ENCODE data around the gene DGKH.

DGKH gene

GRCh38 chr13:42048342-42048683 lies at the start of gene DGKH:
DGKH (plus strand) TSS chr13:42048648; CDS start chr13:42048774, 126 bp downstream.
- DNase-seq (ENCODE audit: low read depth), result no peak
- TF ChIP-seq CTCF (IDR thresholded peaks at IDR 0.05; ENCODE audit: control insufficient read depth, extremely low read depth, insufficient read depth), result no peak
- peak within 1 kb of the TSS; percentile 75 for H3K4me3 ChIP-seq (ENCODE audit: low read depth, low read length)

GRCh38 chr13:42000846-42001245 lies 47.6 kb upstream of the DGKH start:
- no peak for DNase-seq (ENCODE audit: low read depth)
- no peak overlapping the region for H3K4me3 ChIP-seq (ENCODE audit: low read depth, low read length)
- no peak for TF ChIP-seq CTCF (IDR thresholded peaks at IDR 0.05; ENCODE audit: control insufficient read depth, extremely low read depth, insufficient read depth)

GRCh38 chr13:42001580-42001979 lies 46.9 kb upstream of the DGKH start:
- TF ChIP-seq CTCF (IDR thresholded peaks at IDR 0.05; ENCODE audit: control insufficient read depth, extremely low read depth, insufficient read depth), result no peak
- no peak for DNase-seq (ENCODE audit: low read depth)
- H3K4me3 ChIP-seq (ENCODE audit: low read depth, low read length), result no peak overlapping the region

GRCh38 chr13:42002066-42002465 lies 46.4 kb upstream of the DGKH start:
- H3K4me3 ChIP-seq (ENCODE audit: low read depth, low read length), result no peak overlapping the region
- no peak for TF ChIP-seq CTCF (IDR thresholded peaks at IDR 0.05; ENCODE audit: control insufficient read depth, extremely low read depth, insufficient read depth)
- no peak for DNase-seq (ENCODE audit: low read depth)

GRCh38 chr13:42007844-42008243 lies 40.6 kb upstream of the DGKH start:
- no peak for TF ChIP-seq CTCF (IDR thresholded peaks at IDR 0.05; ENCODE audit: control insufficient read depth, extremely low read depth, insufficient read depth)

GRCh38 chr13:42009057-42009456 lies 39.4 kb upstream of the DGKH start:
- no peak for DNase-seq (ENCODE audit: low read depth)
- no peak for TF ChIP-seq CTCF (IDR thresholded peaks at IDR 0.05; ENCODE audit: control insufficient read depth, extremely low read depth, insufficient read depth)
- H3K4me3 ChIP-seq (ENCODE audit: low read depth, low read length), result no peak overlapping the region

More at GRCh38 chr13:42007844-42008243, 40.6 kb upstream of the DGKH start:
- no peak for DNase-seq (ENCODE audit: low read depth)
- no peak overlapping the region for H3K4me3 ChIP-seq (ENCODE audit: low read depth, low read length)

- H3K4me3 ChIP-seq (ENCODE audit: low read depth, low read length), result 0 out of 2 replicates have a peak overlapping the region, but pooled peaks have one; percentile 10
- TF ChIP-seq CTCF (IDR thresholded peaks at IDR 0.05; ENCODE audit: control insufficient read depth, extremely low read depth, insufficient read depth), result no peak
- DNase-seq (ENCODE audit: low read depth), result peak; percentile 48
These were observed 36.7 kb upstream of the DGKH start for GRCh38 chr13:42011601-42012350.
